Esophagus mucosa (tissue), 1 donor: Measurements from ENCODE around the gene FHIT. TPM values are rescaled to one million over a fixed set of nuclear protein-coding genes. Genes with fewer than 3 reads are reported as not detected.
"Not testable (repeated sequence)": the region's sequence is repeated elsewhere in the genome, so short reads cannot be mapped to it uniquely, and the experiment has no call there.

ENCODE experiments used
- ATAC-seq: fragments of 200-7000 bp; cut with Tn5 transposase; one replicate; pipeline ENCODE4 v1.9.1; 2020
- total RNA-seq: library from RNA; stranded (reverse); gene quantifications from one replicate; pipeline ENCODE4 v1.2.4, GENCODE V29; 2023
- donor health status: DM: yes; HTN: yes; CAD: no.

The FHIT gene
- total RNA-seq, 1 donor from 2014 or later: 10.5 TPM

- no peak for ATAC-seq
Measured at GRCh38 chr3:60913474-60913873, 337.8 kb downstream of the FHIT start.

GRCh38 chr3:60912876-60913275, 338.4 kb downstream of the FHIT start:
- ATAC-seq: peak; percentile 91

GRCh38 chr3:60912142-60912541, 339.1 kb downstream of the FHIT start:
- ATAC-seq: peak; percentile 68

GRCh38 chr3:60909526-60909925, 341.7 kb downstream of the FHIT start:
- ATAC-seq: peak; percentile 74

GRCh38 chr3:60906283-60906682, 345.0 kb downstream of the FHIT start:
- ATAC-seq: no peak

- ATAC-seq: no peak
Measured at GRCh38 chr3:60898321-60898720, 352.9 kb downstream of the FHIT start.

GRCh38 chr3:60893946-60894345, 357.3 kb downstream of the FHIT start:
- ATAC-seq: no peak

- peak; percentile 36 for ATAC-seq
Measured at GRCh38 chr3:60890226-60890625, 361.0 kb downstream of the FHIT start.

- not testable (repeated sequence) for ATAC-seq
Measured at GRCh38 chr3:60888952-60889351, 362.3 kb downstream of the FHIT start.

- ATAC-seq: no peak
Measured at GRCh38 chr3:60887574-60887973, 363.7 kb downstream of the FHIT start.

GRCh38 chr3:60886518-60886917, 364.7 kb downstream of the FHIT start:
- no peak for ATAC-seq

- no peak for ATAC-seq
Measured at GRCh38 chr3:60884005-60884404, 367.2 kb downstream of the FHIT start.

- no peak for ATAC-seq
Measured at GRCh38 chr3:60877188-60877587, 374.1 kb downstream of the FHIT start.

GRCh38 chr3:60870396-60870795, 380.9 kb downstream of the FHIT start:
- ATAC-seq: no peak

- no peak for ATAC-seq
Measured at GRCh38 chr3:60867200-60867599, 384.1 kb downstream of the FHIT start.

- no peak for ATAC-seq
Measured at GRCh38 chr3:60856257-60857046, 394.8 kb downstream of the FHIT start.

GRCh38 chr3:60855250-60855649, 396.0 kb downstream of the FHIT start:
- no peak for ATAC-seq

GRCh38 chr3:60854791-60855190, 396.5 kb downstream of the FHIT start:
- ATAC-seq: no peak

GRCh38 chr3:60847791-60848190, 403.5 kb downstream of the FHIT start:
- ATAC-seq: no peak

- no peak for ATAC-seq
Measured at GRCh38 chr3:60844256-60844655, 407.0 kb downstream of the FHIT start.

- ATAC-seq: no peak
Measured at GRCh38 chr3:60841355-60841754, 409.9 kb downstream of the FHIT start.

GRCh38 chr3:60839246-60839645, 412.0 kb downstream of the FHIT start:
- no peak for ATAC-seq

GRCh38 chr3:60835796-60836195, 415.5 kb downstream of the FHIT start:
- no peak for ATAC-seq

GRCh38 chr3:60829058-60829457, 422.2 kb downstream of the FHIT start:
- ATAC-seq: no peak

GRCh38 chr3:60827666-60828065, 423.6 kb downstream of the FHIT start:
- no peak for ATAC-seq
